Measurements from ENCODE around the gene PCDHA11.

DNA sequence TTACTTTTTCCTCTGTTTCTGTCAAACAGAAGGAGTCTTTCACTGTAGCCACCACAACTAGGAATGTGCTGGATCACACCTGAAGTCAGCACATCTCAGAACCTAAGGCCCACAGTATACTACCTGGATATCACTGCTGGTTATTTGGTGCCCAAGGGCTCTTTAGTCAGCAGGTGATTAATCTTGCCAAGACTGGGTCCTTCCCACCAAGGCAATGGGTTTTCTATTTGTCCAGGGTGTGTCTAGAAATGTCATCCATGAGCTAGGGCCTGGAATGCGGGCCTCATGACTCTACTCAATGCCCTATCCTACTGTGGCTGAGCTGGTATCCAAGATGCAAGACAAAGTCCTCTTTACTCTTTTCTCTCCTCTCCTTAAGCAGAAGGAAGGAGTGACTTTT is 47.6 kb downstream of the PCDHA11 start:
- TF ChIP-seq, protein P1, sequence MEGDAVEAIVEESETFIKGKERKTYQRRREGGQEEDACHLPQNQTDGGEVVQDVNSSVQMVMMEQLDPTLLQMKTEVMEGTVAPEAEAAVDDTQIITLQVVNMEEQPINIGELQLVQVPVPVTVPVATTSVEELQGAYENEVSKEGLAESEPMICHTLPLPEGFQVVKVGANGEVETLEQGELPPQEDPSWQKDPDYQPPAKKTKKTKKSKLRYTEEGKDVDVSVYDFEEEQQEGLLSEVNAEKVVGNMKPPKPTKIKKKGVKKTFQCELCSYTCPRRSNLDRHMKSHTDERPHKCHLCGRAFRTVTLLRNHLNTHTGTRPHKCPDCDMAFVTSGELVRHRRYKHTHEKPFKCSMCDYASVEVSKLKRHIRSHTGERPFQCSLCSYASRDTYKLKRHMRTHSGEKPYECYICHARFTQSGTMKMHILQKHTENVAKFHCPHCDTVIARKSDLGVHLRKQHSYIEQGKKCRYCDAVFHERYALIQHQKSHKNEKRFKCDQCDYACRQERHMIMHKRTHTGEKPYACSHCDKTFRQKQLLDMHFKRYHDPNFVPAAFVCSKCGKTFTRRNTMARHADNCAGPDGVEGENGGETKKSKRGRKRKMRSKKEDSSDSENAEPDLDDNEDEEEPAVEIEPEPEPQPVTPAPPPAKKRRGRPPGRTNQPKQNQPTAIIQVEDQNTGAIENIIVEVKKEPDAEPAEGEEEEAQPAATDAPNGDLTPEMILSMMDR (conservative IDR thresholded peaks at IDR 0.05; ENCODE audit: low read length): no peak
- no peak for TF ChIP-seq EZH2phosphoT487 (IDR thresholded peaks at IDR 0.05; ENCODE audit: borderline replicate concordance, low read depth, low read length)

All from OCI-LY7 (cell line).